CD14-positive monocyte (primary cell): Measurements from ENCODE around the gene GNLY. TPM values are rescaled to one million over a fixed set of nuclear protein-coding genes. Genes with fewer than 3 reads are reported as not detected.

Experiments
- DNase-seq, 3 donors: peaks; one replicate each; pipeline ENCODE4 v3.0.0-alpha.2; 2011 to 2022
- H2AFZ ChIP-seq: 2 replicates; pipeline ENCODE4 v1.6.0; 2012; ENCODE audit warnings: mild to moderate bottlenecking, low read depth, low read length, inconsistent platforms; ENCODE audit not compliant: insufficient read depth, poor library complexity, severe bottlenecking
- H3K27ac ChIP-seq, 2 donors: 1 replicate in 1 of 2; 2 replicates in 1 of 2; pipeline ENCODE4 v1.5.1; 2012 to 2013; ENCODE audit warnings: low read length in 2 of 2, control low read depth in 1 of 2, inconsistent platforms in 1 of 2, low read depth in 1 of 2, mild to moderate bottlenecking in 1 of 2
- H3K27me3 ChIP-seq, 2 donors: one replicate each; pipeline versions ENCODE4 v1.6.0 to v1.6.1; 2011 to 2013; ENCODE audit warnings: low read length in 2 of 2; ENCODE audit not compliant: control insufficient read depth in 2 of 2, insufficient read depth in 2 of 2
- H3K36me3 ChIP-seq, 2 donors: replicated peaks in 1 of 2; 1 replicate in 1 of 2; 2 replicates in 1 of 2; pipeline versions ENCODE4 v1.5.1 to v1.6.1; 2012 to 2013; ENCODE audit warnings: low read length in 2 of 2, control low read depth in 1 of 2, inconsistent platforms in 1 of 2, mild to moderate bottlenecking in 1 of 2; ENCODE audit not compliant: insufficient read depth in 2 of 2, control insufficient read depth in 1 of 2
- H3K4me1 ChIP-seq, 2 donors: 1 replicate in 1 of 2; 2 replicates in 1 of 2; pipeline versions ENCODE4 v1.5.1 to v1.6.1; 2012 to 2013; ENCODE audit warnings: low read length in 2 of 2, control low read depth in 1 of 2, inconsistent platforms in 1 of 2, mild to moderate bottlenecking in 1 of 2, moderate library complexity in 1 of 2; ENCODE audit not compliant: insufficient read depth in 2 of 2, control insufficient read depth in 1 of 2
- H3K4me2 ChIP-seq: replicated peaks from 2 replicates; pipeline ENCODE3; 2012; ENCODE audit warnings: low read length, moderate library complexity, mild to moderate bottlenecking; ENCODE audit not compliant: poor library complexity, severe bottlenecking; ENCODE audit errors: extremely low read depth
- H3K4me3 ChIP-seq, 3 experiments: fragments of 200-600 bp in 1 of 3; sonication (generic) in 1 of 3; replicated peaks in 1 of 3; 1 replicate in 2 of 3; 2 replicates in 1 of 3; pipeline ENCODE4 v1.5.1; 2011 to 2013; ENCODE audit warnings: low read length in 3 of 3, mild to moderate bottlenecking in 3 of 3, control low read depth in 2 of 3, low read depth in 2 of 3, inconsistent platforms in 1 of 3, moderate library complexity in 1 of 3
- H3K79me2 ChIP-seq: 2 replicates; pipeline ENCODE4 v1.6.0; 2012; ENCODE audit warnings: mild to moderate bottlenecking, control low read depth, inconsistent platforms, low read length, moderate library complexity; ENCODE audit not compliant: insufficient read depth
- H3K9ac ChIP-seq: 2 replicates; pipeline ENCODE4 v1.6.0; 2017; ENCODE audit warnings: low read length, mild to moderate bottlenecking; ENCODE audit not compliant: insufficient read depth, poor library complexity, severe bottlenecking
- H3K9me3 ChIP-seq, 2 donors: replicated peaks in 1 of 2; 1 replicate in 1 of 2; 2 replicates in 1 of 2; pipeline versions ENCODE4 v1.5.1 to v1.6.1; 2012 to 2013; ENCODE audit warnings: low read length in 2 of 2, control low read depth in 1 of 2; ENCODE audit not compliant: control insufficient read depth in 1 of 2, insufficient read depth in 1 of 2
- H4K20me1 ChIP-seq: 2 replicates; pipeline ENCODE4 v1.6.0; 2012; ENCODE audit warnings: mild to moderate bottlenecking, low read length, control low read depth, moderate library complexity; ENCODE audit not compliant: insufficient read depth
- H3K27ac Mint-ChIP-seq, 7 donors: one replicate each; pipeline ENCODE4 v1.8.0; 2020; ENCODE audit warnings: mild to moderate bottlenecking in 7 of 7, mixed read lengths in 7 of 7, moderate library complexity in 6 of 7, inconsistent platforms in 2 of 7
- H3K27me3 Mint-ChIP-seq, 3 donors: one replicate each; pipeline ENCODE4 v1.8.0; 2021 to 2022; ENCODE audit warnings: low read depth in 3 of 3, mild to moderate bottlenecking in 3 of 3, mixed read lengths in 3 of 3, moderate library complexity in 3 of 3, inconsistent platforms in 1 of 3
- H3K36me3 Mint-ChIP-seq, 2 donors: one replicate each; pipeline ENCODE4 v1.8.0; 2020; ENCODE audit warnings: mixed read lengths in 2 of 2, inconsistent platforms in 1 of 2, mild to moderate bottlenecking in 1 of 2
- H3K4me1 Mint-ChIP-seq: one replicate; pipeline ENCODE4 v1.8.0; 2020; ENCODE audit warnings: mild to moderate bottlenecking, mixed read lengths
- H3K4me3 Mint-ChIP-seq, 2 donors: one replicate each; pipeline ENCODE4 v1.8.0; 2020; ENCODE audit warnings: mild to moderate bottlenecking in 2 of 2, mixed read lengths in 2 of 2, moderate library complexity in 1 of 2
- H3K9me3 Mint-ChIP-seq, 7 donors: one replicate each; pipeline ENCODE4 v1.8.0; 2020 to 2022; ENCODE audit warnings: mixed read lengths in 7 of 7, mild to moderate bottlenecking in 6 of 7, moderate library complexity in 6 of 7, inconsistent platforms in 2 of 7
- CTCF ChIP-seq: fragments of 200-600 bp; IDR thresholded peaks from one replicate; pipeline ENCODE4 v1.8.0; 2022; ENCODE audit warnings: antibody characterized with exemption, mild to moderate bottlenecking
- WGBS: methylation state at CpG from one replicate; pipeline ENCODE4 v1.1.5; 2013; ENCODE audit warnings: missing lambda C conversion rate; ENCODE audit not compliant: insufficient coverage; 5-methylcytosine and 5-hydroxymethylcytosine counted together
- intact Hi-C, 2 donors: fragments of 100-400 bp; cut with micrococcal nuclease; formaldehyde crosslinking; loops; one replicate each; pipeline versions ENCODE4 v1.15.0 to v1.15.1; 2023
- polyA plus RNA-seq, 3 donors: library from polyadenylated mRNA; depleted of rRNA in 1 of 3; unstranded in 2 of 3; stranded (reverse) in 1 of 3; fragments of 300-500 nt in 2 of 3; fragments of >200 nt in 1 of 3; fragmentation: Illumina TruSeq in 2 of 3; gene quantifications; 1 replicate in 2 of 3; 2 replicates in 1 of 3; pipeline ENCODE4 v1.2.3, GENCODE V29; 2012 to 2021

GNLY gene
- polyA plus RNA-seq, 3 donors = 4.6 to 13.2 (median 11.1) TPM

GRCh38 chr2:85740193-85740592, 46.0 kb downstream of the GNLY start:
- Mint-ChIP-seq H3K4me1 (peaks cover 17% of the 10 kb centered on the region), H3K27ac (no peak overlapping the region)

GRCh38 chr2:85741211-85741832, 47.2 kb downstream of the GNLY start:
- Mint-ChIP-seq H3K9me3 (peaks cover 0 to 3% (median 0%) of the 10 kb centered on the region in 7 donors), H3K27me3 (peaks cover 23 to 37% (median 26%) of the 10 kb centered on the region in 3 donors), H3K4me3 (no peak overlapping the region), H3K36me3 (no peaks in the 10 kb centered on the region), H3K27ac (no peak overlapping the region), H3K4me1 (peaks cover 25% of the 10 kb centered on the region)
- H3K27ac ChIP-seq = no peak overlapping the region
- H3K79me2 ChIP-seq = no peaks in the 10 kb centered on the region
- H3K9me3 ChIP-seq = no peaks in the 10 kb centered on the region
- 96% methylated on average over 8 of the region's 9 CpGs for WGBS
- no peaks in the 10 kb centered on the region for H3K36me3 ChIP-seq
- H3K4me2 ChIP-seq = no peak overlapping the region
- H3K4me1 ChIP-seq = peaks cover 12 to 13% of the 10 kb centered on the region in 2 donors
- intact Hi-C loops = no loop called here
- H3K9ac ChIP-seq = no peak overlapping the region
- no peak for TF ChIP-seq CTCF
- no peak for DNase-seq
- no peak overlapping the region for H2AFZ ChIP-seq
- no peak overlapping the region for H3K4me3 ChIP-seq
- peaks cover 0 to 12% of the 10 kb centered on the region in 2 donors for H3K27me3 ChIP-seq
- no peaks in the 10 kb centered on the region for H4K20me1 ChIP-seq

More at GRCh38 chr2:85740193-85740592, 46.0 kb downstream of the GNLY start:
- no peaks in the 10 kb centered on the region for H3K9me3 ChIP-seq
- no peak overlapping the region for H3K27ac ChIP-seq
- no peak overlapping the region for H3K9ac ChIP-seq
- peaks cover 0 to 10% of the 10 kb centered on the region in 2 donors for H3K27me3 ChIP-seq
- peaks cover 4 to 6% of the 10 kb centered on the region in 2 donors for H3K4me1 ChIP-seq
- no peak overlapping the region for H2AFZ ChIP-seq
- no peaks in the 10 kb centered on the region for H3K36me3 Mint-ChIP-seq
- H3K79me2 ChIP-seq = no peaks in the 10 kb centered on the region
- no peak for DNase-seq
- H4K20me1 ChIP-seq = no peaks in the 10 kb centered on the region
- peaks cover 17 to 30% (median 26%) of the 10 kb centered on the region in 3 donors for H3K27me3 Mint-ChIP-seq
- no peak overlapping the region for H3K4me3 ChIP-seq
- TF ChIP-seq CTCF = no peak
- intact Hi-C loops = no loop called here
- H3K4me3 Mint-ChIP-seq = no peak overlapping the region
- H3K36me3 ChIP-seq = no peaks in the 10 kb centered on the region
- peaks cover 0 to 3% (median 0%) of the 10 kb centered on the region in 7 donors for H3K9me3 Mint-ChIP-seq
- H3K4me2 ChIP-seq = no peak overlapping the region
- WGBS = 93% methylated on average over 3 of the region's 4 CpGs
